CD4-positive, alpha-beta T cell treated with Interleukin-21 for 1 hour (primary cell): ENCODE data around the gene SPOCK2.

Experiments used
- DNase-seq: peaks from one replicate; pipeline ENCODE4 v3.0.0-alpha.2; 2020

SPOCK2 gene

DNA sequence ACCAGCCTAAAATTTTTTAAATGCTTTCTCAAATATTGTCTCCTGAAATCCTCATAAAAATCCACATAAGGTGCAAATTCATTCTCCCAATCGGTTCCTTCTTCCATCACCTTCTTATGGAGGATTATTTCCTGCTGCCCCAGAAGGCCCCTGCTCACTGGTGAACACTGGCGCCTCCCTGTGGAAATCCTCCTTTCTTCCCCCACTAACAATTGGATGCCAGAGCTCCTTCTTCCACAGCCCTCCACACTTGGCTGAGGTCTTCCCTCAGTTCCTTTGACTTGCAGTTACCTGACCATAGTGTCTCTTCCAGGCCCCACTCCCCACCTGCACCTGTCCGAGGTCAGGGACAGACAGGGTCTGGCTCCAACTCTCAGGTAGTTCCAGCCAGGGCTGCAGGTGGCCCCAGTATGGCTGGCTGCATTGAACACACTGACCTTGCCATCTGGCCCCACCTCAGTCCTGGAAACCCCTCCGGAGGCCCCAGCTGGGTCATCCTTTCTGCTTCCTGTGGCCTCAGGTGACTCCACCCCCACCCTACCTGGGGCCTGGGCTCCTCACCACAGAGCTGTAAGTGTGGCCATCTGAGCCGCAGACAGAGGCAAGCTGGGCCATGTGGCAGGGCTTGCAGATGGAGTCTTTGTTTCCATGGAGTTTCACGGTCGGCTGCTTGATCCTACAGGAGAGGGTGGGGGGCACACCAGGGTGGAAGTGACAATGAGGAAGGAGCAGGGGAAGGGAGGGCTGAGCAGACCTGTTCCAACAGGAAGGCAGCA lies 18.4 kb downstream of the SPOCK2 start:
- no peak for DNase-seq

GRCh38 chr10:72068901-72069446 lies 19.4 kb downstream of the SPOCK2 start:
- no peak for DNase-seq

GRCh38 chr10:72068126-72068765 lies 20.1 kb downstream of the SPOCK2 start:
- DNase-seq = no peak

- DNase-seq = no peak
These were observed 20.8 kb downstream of the SPOCK2 start for GRCh38 chr10:72067463-72068125.

- DNase-seq = no peak
These were observed 21.8 kb downstream of the SPOCK2 start for GRCh38 chr10:72066318-72067284.

DNA sequence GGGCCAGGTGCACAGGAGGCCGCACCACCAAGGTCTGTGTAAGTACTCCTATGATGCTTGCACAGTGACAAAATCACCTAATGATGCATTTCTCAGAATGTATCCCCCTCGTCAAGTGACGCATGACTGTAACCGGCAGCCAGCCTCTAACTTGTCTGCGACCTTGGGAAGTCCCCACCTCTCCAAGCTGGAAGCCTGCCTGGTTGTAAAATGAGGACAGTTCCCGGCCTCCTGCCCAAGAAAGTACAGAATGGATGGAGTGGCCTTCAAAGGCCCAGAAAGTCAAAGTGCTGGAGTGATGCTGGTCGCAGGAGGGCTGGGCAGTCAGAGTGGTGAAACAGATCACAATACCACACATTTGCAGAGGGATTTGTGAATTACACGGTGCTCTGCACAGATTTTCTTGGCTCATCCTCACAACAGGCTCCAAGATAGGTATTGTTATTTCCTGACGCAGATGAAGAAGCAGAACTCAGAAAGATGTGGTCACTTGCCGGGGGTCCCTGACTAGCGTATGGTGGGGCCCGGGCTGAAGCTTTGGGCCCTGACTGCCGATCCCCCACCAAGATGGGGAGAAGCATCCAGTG lies 22.8 kb downstream of the SPOCK2 start:
- DNase-seq = no peak

- no peak for DNase-seq
These were observed 24.5 kb downstream of the SPOCK2 start for GRCh38 chr10:72063703-72064391.

- no peak for DNase-seq
These were observed 25.3 kb downstream of the SPOCK2 start for GRCh38 chr10:72062832-72063702.

DNA sequence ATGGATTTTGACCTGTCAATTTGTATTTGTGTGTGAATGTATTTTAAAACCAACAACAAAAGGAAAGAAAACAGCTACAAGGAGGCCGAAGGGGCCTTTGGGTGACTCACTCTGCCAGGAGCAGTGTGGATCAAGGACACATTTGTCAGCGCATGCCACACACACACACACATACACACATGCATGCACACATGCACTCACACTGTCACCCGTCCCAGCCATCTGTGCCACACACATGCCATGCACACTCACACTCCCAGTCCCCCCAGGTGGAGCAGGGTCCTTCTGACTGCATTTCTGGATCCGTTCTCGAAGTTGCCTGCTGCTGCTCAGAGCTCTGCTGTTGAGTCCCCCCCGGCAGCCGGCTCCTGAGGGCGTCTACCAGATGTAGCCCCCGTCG lies 26.0 kb downstream of the SPOCK2 start:
- DNase-seq = no peak

DNA sequence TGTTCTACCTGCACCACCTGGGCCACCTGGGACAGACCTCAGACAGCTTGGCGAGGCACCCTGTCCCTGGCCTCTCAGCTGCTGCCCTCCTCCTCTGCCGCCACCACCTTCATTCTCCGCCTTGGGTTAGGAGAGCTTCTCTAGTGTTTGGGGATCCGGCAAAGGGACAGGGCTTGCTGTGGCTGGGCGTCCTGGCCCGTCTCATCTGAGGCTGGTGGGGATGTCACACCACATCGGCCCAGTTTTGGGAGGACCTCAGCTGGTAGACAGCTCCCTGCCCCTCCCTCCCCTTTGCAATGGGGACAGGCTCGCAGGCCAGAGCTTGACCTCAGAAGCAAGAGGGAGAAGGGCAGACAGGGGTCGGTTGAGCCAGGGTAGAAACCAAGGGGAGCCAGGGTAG lies 26.4 kb downstream of the SPOCK2 start:
- DNase-seq = no peak

DNA sequence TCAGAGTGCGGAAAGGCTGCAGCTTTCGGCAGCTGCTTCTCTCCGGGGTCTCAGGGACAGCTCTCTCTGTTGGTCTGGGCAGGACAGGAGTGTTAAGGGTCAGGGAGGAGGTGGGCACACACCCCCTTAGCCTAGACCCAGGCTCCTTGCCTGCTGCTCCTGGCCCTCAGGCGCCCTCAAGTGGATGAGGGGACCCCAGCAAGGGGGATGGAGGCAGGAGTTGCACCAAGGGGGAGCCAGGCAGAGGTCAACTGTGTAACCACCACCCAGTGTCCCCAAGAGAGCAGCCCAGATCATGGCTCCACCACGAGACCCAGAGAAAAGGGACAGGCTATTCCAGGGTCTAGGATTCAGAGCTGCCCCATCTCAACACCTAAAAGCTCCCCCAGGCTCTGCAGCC lies 26.9 kb downstream of the SPOCK2 start:
- no peak for DNase-seq

DNA sequence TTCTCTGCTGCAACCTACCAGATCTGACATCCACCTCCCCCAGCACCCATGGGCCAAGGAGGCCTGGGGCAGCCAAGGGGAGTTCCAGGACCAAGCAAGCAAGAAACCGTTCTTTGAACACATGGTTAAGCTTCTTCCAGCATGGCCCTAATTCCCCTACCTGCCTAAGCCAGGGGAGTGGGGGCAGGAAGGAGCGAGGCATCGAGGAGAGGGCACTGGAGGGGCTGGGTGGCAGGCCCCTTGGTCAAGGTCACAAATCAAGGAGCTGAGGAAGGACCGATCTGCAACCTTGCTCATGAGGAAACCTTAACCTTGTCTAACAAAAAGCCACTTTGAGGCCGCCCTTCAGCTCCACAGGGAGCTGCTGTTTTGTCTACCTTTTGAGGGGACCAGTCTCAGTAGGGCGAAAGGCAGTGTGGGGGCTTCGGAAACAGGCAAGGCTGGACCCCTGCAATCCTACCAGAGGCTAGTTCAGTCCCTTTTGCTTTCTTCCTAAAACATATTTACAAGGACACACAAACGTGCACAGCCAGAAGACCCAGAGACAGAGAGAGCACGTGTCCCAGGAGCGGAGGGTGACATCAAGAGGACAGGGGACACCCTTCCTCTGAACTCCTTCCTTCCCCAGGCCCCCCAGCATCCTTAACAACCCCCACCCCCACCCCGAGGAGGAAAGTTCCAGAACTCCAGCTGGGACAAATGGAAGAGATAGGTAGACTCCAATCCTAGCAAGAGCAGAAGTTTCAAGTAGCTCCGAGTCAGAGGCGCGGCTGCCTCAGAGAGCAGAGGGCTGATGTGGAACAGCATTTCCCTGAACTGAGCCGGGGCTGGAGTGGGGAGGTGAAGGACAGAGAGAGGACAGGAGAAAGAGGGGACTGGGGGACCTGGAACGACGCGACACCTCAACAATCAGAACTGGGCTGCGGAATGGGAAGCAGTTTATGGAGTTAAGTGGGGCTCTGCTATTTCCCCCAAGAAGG lies 28.2 kb downstream of the SPOCK2 start:
- DNase-seq = no peak

DNA sequence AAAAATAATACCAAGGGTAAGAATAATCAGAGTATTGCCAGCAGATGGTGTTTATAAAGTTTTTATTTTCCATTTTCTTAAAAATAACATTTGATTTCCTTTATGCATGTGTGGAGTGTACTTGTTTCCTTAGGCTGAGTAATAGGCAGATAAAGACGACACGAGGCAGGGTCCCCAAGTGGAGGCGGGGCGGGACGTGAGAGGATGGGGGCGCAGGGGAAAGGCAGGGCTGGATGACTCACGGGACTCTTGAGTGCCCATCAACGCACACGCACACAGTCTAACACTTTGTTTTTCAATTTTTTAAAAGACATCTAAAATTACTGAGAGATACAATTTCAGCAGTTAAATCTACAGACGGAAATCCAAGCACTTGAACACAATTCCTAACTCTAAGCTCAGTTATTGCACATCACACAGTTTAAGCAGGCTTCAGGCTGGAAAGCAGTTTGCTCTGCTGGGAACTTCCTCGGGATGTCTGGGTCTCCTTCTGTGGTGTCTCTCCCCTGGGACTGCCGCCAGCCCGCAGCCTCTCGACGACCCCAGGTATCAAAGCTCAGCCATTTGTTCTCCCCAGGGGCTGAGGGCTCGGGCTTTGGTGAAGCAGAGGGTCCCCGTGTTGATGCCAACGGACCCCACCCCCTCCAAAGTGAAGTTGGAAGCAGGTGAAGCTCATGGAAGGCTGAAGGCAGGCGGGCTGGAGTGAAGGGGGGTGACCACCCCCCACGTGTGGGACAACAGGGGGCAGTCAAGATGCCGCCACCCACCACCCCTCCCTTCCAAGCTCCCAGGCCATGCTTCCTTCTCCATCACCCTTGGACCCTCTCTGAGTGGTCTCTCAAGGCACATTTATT lies 29.1 kb downstream of the SPOCK2 start:
- no peak for DNase-seq

DNA sequence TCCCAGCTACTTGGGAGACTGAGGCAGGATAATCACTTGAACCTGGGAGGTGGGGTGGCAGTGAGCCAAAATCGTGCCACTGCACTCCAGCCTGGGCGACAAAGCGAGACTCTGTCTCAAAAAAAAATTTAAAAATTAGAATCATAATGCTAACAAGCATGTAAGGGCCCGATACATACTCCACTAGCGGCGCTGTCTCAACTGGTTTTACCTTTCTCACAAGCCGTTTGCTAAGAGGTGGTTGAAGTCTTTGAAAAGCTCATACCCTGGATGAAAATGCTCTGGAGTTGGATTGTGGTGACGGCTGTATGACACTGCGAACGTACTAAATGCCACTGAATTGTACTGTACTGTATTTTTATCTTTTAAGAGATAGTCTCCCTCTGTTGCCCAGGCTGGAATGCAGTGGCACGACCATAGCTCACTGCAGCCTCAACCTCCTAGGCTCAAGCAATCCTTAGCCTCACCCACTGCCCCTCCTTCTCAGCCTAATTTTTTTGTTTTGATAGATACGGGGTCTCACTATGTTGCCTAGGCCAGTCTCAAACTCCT lies 29.9 kb downstream of the SPOCK2 start:
- DNase-seq = no peak

DNA sequence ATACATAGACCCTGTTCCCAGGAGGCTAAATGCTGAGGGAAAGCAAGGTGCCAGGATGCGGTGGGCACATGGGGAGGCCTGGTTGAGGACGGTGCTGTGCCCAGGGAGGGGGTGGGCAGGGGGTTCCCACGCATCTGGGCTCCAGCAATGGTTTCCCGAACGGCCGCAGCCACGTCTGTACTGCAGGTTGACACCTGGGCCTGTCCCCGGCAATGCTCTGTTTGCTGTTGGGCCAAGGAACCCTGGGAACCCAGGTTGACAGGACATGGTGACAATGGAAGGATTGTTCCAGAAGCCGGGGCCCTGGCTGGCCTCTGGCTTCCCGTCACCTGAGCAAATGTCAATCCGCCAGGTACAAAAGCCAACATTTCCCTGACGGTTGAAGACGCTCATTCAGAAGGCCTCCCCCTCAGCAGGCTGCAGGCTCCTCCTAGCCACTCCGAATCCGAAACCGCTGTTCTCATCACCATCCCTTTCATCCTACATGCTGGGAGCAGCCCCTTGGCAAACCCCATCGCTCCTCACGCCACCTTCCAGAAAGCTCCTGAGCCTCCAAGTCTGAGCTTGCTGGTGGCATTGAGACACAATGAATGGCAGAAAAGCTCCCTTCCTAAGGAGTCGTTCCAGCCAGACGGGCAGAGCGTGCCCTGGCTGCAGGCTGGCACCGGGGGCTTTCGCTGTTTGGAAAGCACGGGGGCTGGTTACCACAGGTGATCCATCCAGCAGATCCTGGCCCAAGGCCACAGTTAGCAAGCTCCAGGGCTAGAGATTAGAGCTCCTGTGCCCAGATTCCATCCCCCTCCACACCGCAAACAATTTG lies 31.2 kb downstream of the SPOCK2 start:
- no peak for DNase-seq

- no peak for DNase-seq
These were observed 32.2 kb downstream of the SPOCK2 start for GRCh38 chr10:72056113-72056512.

DNA sequence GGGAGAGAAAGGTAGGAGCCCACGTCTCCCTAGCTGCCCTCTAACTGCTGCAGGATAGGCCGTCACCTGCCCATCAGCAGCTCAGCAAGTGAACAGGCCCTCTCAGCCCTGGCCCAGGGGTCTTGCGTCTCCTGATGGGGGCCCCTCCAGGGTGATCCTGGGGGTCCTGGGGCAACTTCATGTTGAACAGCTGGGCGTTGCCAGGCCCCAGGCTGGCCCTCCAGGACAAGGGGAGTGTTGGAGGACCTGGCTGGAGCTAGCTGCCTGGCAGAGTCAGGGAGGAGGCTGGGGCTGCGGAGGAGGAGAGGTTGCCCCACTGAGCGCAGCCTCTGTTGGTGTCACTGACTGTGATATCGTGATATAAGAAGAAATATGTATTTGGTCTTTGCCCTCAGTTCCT lies 34.7 kb downstream of the SPOCK2 start:
- no peak for DNase-seq
